HL-60 (cell line): ENCODE data around the gene SSTR4.

ENCODE experiments used
- POLR2AphosphoS5 ChIP-seq: IDR thresholded peaks from 2 replicates; pipeline ENCODE4 v1.6.1; 2012; ENCODE audit warnings: low read depth
- TF ChIP-seq, protein P1 (sequence below): IDR thresholded peaks from one replicate; pipeline ENCODE4 v1.5.1; 2011; ENCODE audit warnings: low read length, control low read depth, inconsistent platforms; ENCODE audit not compliant: insufficient read depth

DNA sequence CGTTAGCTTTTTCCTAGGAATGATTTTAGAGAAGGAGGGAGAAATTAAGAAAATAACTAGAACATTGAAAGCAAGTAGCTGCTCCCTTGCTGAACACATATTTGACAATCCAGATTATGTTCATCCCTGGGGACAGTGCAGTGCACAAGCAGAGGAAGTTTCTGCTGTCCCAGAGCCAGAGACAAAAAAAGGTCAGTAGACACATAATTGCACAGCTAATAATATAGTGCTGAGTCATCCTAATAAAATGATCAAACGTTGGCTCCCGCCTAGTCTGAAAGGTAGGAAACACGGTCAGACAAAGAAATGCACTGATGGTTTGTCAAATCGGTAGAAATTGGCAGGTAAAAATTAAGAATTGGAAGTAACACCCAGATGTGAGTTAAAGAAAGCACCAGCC lies 21.7 kb upstream of the SSTR4 start:
- TF ChIP-seq, protein P1, sequence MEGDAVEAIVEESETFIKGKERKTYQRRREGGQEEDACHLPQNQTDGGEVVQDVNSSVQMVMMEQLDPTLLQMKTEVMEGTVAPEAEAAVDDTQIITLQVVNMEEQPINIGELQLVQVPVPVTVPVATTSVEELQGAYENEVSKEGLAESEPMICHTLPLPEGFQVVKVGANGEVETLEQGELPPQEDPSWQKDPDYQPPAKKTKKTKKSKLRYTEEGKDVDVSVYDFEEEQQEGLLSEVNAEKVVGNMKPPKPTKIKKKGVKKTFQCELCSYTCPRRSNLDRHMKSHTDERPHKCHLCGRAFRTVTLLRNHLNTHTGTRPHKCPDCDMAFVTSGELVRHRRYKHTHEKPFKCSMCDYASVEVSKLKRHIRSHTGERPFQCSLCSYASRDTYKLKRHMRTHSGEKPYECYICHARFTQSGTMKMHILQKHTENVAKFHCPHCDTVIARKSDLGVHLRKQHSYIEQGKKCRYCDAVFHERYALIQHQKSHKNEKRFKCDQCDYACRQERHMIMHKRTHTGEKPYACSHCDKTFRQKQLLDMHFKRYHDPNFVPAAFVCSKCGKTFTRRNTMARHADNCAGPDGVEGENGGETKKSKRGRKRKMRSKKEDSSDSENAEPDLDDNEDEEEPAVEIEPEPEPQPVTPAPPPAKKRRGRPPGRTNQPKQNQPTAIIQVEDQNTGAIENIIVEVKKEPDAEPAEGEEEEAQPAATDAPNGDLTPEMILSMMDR: no peak
- no peak for TF ChIP-seq POLR2AphosphoS5
